HG02943 (cell line): ENCODE results near the gene GMCL1.

ENCODE experiments used
- ATAC-seq: cut with Tn5 transposase; IDR thresholded peaks from one replicate; pipeline ENCODE4 v1.9.1; 2021; ENCODE audit warnings: mild to moderate bottlenecking, low read depth, moderate library complexity; ENCODE audit not compliant: unreplicated experiment

GMCL1 gene

DNA sequence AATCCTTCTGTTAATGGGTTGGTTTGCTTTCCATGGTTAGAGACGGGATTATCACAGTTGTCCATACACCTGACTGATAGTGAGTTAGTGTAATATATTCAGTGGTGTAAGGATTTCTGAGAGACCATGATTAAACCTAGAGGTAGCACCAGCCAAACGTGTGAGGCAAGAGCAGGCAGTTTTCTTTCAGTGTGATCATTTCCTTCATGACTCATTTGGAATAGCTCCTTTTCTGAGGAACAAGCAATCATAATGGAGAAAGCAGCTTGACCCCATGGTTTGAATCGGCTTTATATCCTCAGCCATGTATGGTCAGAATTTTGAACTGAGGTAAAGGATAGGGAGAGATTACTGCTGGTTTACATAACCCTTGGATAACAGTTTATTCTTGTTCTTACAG, 88.4 kb downstream of the GMCL1 start:
- ATAC-seq: no peak

DNA sequence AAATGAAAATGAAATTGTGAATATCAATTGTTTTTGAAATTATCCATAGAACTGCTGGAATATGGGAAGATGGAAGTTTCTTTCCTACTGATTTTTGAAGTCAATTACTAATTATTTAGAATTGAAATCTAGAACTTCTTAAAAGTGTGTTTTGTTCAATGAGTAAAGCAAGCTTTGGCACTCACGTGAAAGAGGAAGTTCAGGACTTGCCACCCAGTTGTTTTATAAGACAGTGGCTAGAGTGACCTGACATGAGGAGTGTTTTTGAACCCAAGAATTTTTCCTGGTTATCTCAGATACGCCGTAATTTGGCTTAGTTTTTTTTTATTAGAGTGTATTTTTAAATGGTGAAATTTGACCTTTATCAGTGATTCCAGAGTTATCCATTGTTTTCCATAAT, 88.9 kb downstream of the GMCL1 start:
- ATAC-seq: no peak

DNA sequence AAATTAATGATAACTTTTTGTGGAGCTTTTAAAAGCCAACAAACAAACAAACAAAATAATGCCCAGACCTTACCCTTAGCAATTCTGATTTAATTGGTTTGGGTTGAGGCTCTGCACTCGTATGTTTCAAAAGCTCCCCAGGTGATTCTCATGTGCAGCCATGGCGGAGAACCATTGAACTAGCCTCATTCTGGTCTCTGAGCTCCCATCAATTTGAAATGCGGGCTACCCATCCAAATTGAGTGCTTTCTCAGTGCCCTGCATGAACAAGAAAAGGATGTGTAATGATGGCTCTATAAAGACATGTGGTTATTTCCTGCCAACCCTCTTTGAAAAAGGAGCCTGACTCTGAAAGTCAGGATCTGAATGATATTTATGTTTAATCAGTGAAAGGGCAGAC, 93.7 kb downstream of the GMCL1 start:
- no peak for ATAC-seq

DNA sequence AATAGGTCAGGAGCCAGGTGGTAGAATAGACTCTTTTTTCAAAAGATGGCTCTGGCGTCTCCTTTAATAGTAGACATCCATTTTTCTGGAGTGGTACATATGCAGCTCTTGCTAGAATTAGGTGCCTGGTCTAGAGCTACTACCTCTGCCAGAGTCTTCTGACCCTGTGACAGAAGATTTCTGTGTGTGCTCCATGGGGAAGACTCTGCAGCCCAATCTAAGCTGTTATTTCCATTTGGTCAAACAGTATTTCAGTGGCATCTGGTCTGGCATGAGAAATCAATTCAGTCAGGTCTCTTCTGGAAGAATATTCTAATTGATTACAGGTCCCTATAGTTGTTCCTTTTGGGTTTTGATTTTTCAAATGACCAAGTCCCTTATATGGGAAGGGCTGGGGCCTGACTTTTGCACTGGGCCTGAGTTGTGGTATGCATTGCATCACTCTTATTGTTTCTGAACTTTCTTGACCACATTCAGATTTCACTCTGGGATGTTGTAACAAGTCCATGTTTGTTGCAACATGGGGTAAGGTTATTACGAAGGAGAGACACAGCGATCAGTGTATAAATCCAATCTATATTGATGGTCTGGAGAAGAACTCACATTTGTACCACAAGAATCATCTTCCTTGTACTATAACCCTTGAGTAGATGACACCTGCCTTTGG, 97.5 kb downstream of the GMCL1 start:
- ATAC-seq: no peak
